ENCODE data around the gene PHF1.
A peak's percentile ranks its signal among the peaks of the same experiment; 100 is the strongest.
"Not testable (repeated sequence)": the region's sequence is repeated elsewhere in the genome, so short reads cannot be mapped to it uniquely, and the experiment has no call there.

PHF1 gene

GRCh38 chr6:33391922-33392594 lies 18.8 kb upstream of the PHF1 start:
- DNase-seq = no peak

- no peak for DNase-seq
These were observed 18.2 kb upstream of the PHF1 start for GRCh38 chr6:33392595-33392948.

- no peak for DNase-seq
These were observed 17.8 kb upstream of the PHF1 start for GRCh38 chr6:33392979-33393378.

GRCh38 chr6:33397541-33397940 lies 13.3 kb upstream of the PHF1 start:
- DNase-seq = no peak

- not testable (repeated sequence) for DNase-seq
These were observed 12.2 kb upstream of the PHF1 start for GRCh38 chr6:33398601-33399000.

- not testable (repeated sequence) for DNase-seq
These were observed 10.9 kb upstream of the PHF1 start for GRCh38 chr6:33399881-33400280.

GRCh38 chr6:33404884-33405283 lies 5.9 kb upstream of the PHF1 start:
- no peak for DNase-seq

- no peak for DNase-seq
These were observed 5.4 kb upstream of the PHF1 start for GRCh38 chr6:33405386-33405940.

- DNase-seq = no peak
These were observed 4.7 kb upstream of the PHF1 start for GRCh38 chr6:33406126-33406525.

- DNase-seq = no peak
These were observed 3.6 kb upstream of the PHF1 start for GRCh38 chr6:33407132-33407718.

GRCh38 chr6:33410050-33410710 lies 634 bp upstream of the PHF1 start:
- peak; percentile 99 for DNase-seq

GRCh38 chr6:33411632-33412005 lies 805 bp downstream of the PHF1 start:
- DNase-seq = no peak

- DNase-seq = no peak
These were observed 1.6 kb downstream of the PHF1 start for GRCh38 chr6:33412140-33413009.

GRCh38 chr6:33413241-33414120 lies 2.7 kb downstream of the PHF1 start:
- no peak for DNase-seq

- DNase-seq = no peak
These were observed 3.9 kb downstream of the PHF1 start for GRCh38 chr6:33414592-33415271.

- no peak for DNase-seq
These were observed 5.0 kb downstream of the PHF1 start for GRCh38 chr6:33415831-33416230.

GRCh38 chr6:33416386-33417127 lies 5.7 kb downstream of the PHF1 start:
- DNase-seq = no peak

- no peak for DNase-seq
These were observed 6.5 kb downstream of the PHF1 start for GRCh38 chr6:33417128-33417902.

GRCh38 chr6:33417903-33418689 lies 7.3 kb downstream of the PHF1 start, which contains the start of gene CUTA:
TSS of gene CUTA (minus strand) at chr6:33418107. CDS start at chr6:33418000, 107 bp downstream.
- peak; percentile 99 for DNase-seq
